Peyer's patch (tissue), 4 donors: ENCODE data around the gene BAHCC1. TPM values are rescaled to one million over a fixed set of nuclear protein-coding genes. Genes with fewer than 3 reads are reported as not detected.

ENCODE experiments used
- DNase-seq, 3 donors: peaks; one replicate each; pipeline ENCODE4 v3.0.0-alpha.2; 2017 to 2019
- H3K27ac ChIP-seq, 4 donors: fragments of 200-600 bp; sonication (generic); one replicate each; pipeline ENCODE4 v1.5.1; 2016 to 2019
- H3K27me3 ChIP-seq, 2 donors: fragments of 200-600 bp; sonication (generic); one replicate each; pipeline ENCODE4 v1.5.1; 2019
- H3K36me3 ChIP-seq, 3 donors: fragments of 200-600 bp; sonication (generic); one replicate each; pipeline ENCODE4 v1.5.1; 2016 to 2019
- H3K4me1 ChIP-seq, 4 donors: fragments of 200-600 bp; sonication (generic); one replicate each; pipeline ENCODE4 v1.5.1; 2016 to 2019
- H3K4me3 ChIP-seq, 4 donors: fragments of 200-600 bp; sonication (generic); 1 replicate in 3 of 4; 2 replicates in 1 of 4; pipeline ENCODE4 v1.5.1; 2016 to 2019; ENCODE audit warnings: mild to moderate bottlenecking in 1 of 4
- H3K9me3 ChIP-seq, 4 donors: fragments of 200-600 bp; sonication (generic); one replicate each; pipeline ENCODE4 v1.5.1; 2016 to 2019; ENCODE audit warnings: mild to moderate bottlenecking in 1 of 4
- CTCF ChIP-seq, 6 experiments: fragments of 450-650 bp in 4 of 6; fragments of 200-600 bp in 2 of 6; sonication (generic) in 1 of 6; IDR thresholded peaks; one replicate each; pipeline ENCODE4 v1.5.1; 2017 to 2019; ENCODE audit warnings: antibody characterized with exemption in 6 of 6, mild to moderate bottlenecking in 3 of 6, moderate library complexity in 1 of 6
- POLR2A ChIP-seq, 2 donors: fragments of 450-650 bp; IDR thresholded peaks; one replicate each; pipeline ENCODE4 v1.5.1; 2017; ENCODE audit warnings: antibody characterized with exemption in 2 of 2, mild to moderate bottlenecking in 2 of 2, moderate library complexity in 2 of 2
- total RNA-seq, 4 donors: library from RNA; depleted of rRNA; stranded (reverse); fragments of >200 nt; gene quantifications; one replicate each; pipeline ENCODE4 v1.1.0, GENCODE V29; 2016

Gene BAHCC1
- total RNA-seq, 4 donors from 2014 or later, result 11.6 to 43.0 (median 23.9) TPM

GRCh38 chr17:81433656-81434055 is 38.4 kb downstream of the BAHCC1 start:
- no peaks in the 10 kb centered on the region for H3K27me3 ChIP-seq
- TF ChIP-seq CTCF (IDR thresholded peaks at IDR 0.05) (no peak), POLR2A (IDR thresholded peaks at IDR 0.05) (no peak)
- no peaks in the 10 kb centered on the region for H3K36me3 ChIP-seq
- no peak overlapping the region for H3K27ac ChIP-seq
- H3K9me3 ChIP-seq, result no peaks in the 10 kb centered on the region
- DNase-seq, result no peak
- no peak overlapping the region for H3K4me3 ChIP-seq
- H3K4me1 ChIP-seq, result peaks cover 11 to 46% (median 14%) of the 10 kb centered on the region in 4 donors

GRCh38 chr17:81434072-81434471 is 38.8 kb downstream of the BAHCC1 start:
- no peaks in the 10 kb centered on the region for H3K27me3 ChIP-seq
- H3K4me1 ChIP-seq, result peaks cover 6 to 42% (median 11%) of the 10 kb centered on the region in 4 donors
- no peak for DNase-seq
- H3K27ac ChIP-seq, result no peak overlapping the region
- no peak overlapping the region for H3K4me3 ChIP-seq
- H3K9me3 ChIP-seq, result no peaks in the 10 kb centered on the region
- no peak for TF ChIP-seq CTCF (IDR thresholded peaks at IDR 0.05)
- TF ChIP-seq POLR2A (IDR thresholded peaks at IDR 0.05), result no peak
- H3K36me3 ChIP-seq, result no peaks in the 10 kb centered on the region

GRCh38 chr17:81434681-81435417 is 39.6 kb downstream of the BAHCC1 start:
- peak overlapping the region in 1 of 4 donors; percentile 70 for H3K27ac ChIP-seq
- no peaks in the 10 kb centered on the region for H3K27me3 ChIP-seq
- no peak for DNase-seq
- H3K4me1 ChIP-seq, result peaks cover 0 to 34% (median 4%) of the 10 kb centered on the region in 4 donors
- H3K9me3 ChIP-seq, result no peaks in the 10 kb centered on the region
- no peaks in the 10 kb centered on the region for H3K36me3 ChIP-seq
- TF ChIP-seq CTCF (IDR thresholded peaks at IDR 0.05), result no peak
- TF ChIP-seq POLR2A (IDR thresholded peaks at IDR 0.05), result no peak
- H3K4me3 ChIP-seq, result no peak overlapping the region

GRCh38 chr17:81435652-81436293 is 40.5 kb downstream of the BAHCC1 start:
- no peak for DNase-seq
- H3K27me3 ChIP-seq, result no peaks in the 10 kb centered on the region
- H3K4me1 ChIP-seq, result peaks cover 0 to 25% (median 0%) of the 10 kb centered on the region in 4 donors
- H3K27ac ChIP-seq, result peak overlapping the region in 3 of 4 donors; percentile 55 to 74 (median 70)
- H3K4me3 ChIP-seq, result no peak overlapping the region
- TF ChIP-seq CTCF (IDR thresholded peaks at IDR 0.05), result no peak
- TF ChIP-seq POLR2A (IDR thresholded peaks at IDR 0.05), result no peak
- H3K36me3 ChIP-seq, result no peaks in the 10 kb centered on the region
- H3K9me3 ChIP-seq, result no peaks in the 10 kb centered on the region

- no peak overlapping the region for H3K4me3 ChIP-seq
- peak overlapping the region in 3 of 4 donors; percentile 55 to 74 (median 70) for H3K27ac ChIP-seq
- H3K27me3 ChIP-seq, result no peaks in the 10 kb centered on the region
- no peak for DNase-seq
- no peaks in the 10 kb centered on the region for H3K9me3 ChIP-seq
- peaks cover 0 to 31% (median 0%) of the 10 kb centered on the region in 4 donors for H3K4me1 ChIP-seq
- H3K36me3 ChIP-seq, result no peaks in the 10 kb centered on the region
- no peak for TF ChIP-seq CTCF (IDR thresholded peaks at IDR 0.05)
- TF ChIP-seq POLR2A (IDR thresholded peaks at IDR 0.05), result no peak
These were observed 41.1 kb downstream of the BAHCC1 start for GRCh38 chr17:81436294-81436849.
